Lower lobe of right lung (tissue), 2 donors: Measurements from ENCODE around the gene ZFYVE28. TPM values are rescaled to one million over a fixed set of nuclear protein-coding genes. Genes with fewer than 3 reads are reported as not detected.

Experiments used
- ATAC-seq, 2 donors: fragments of 200-7000 bp; cut with Tn5 transposase; one replicate each; pipeline ENCODE4 v1.9.1; 2020 to 2022; ENCODE audit warnings: mild to moderate bottlenecking in 2 of 2, moderate library complexity in 2 of 2
- DNase-seq: peaks from one replicate; pipeline ENCODE4 v3.0.0-alpha.2; 2020
- H3K27ac ChIP-seq: fragments of 200-600 bp; one replicate; pipeline ENCODE4 v1.8.0; 2022
- H3K27me3 ChIP-seq: fragments of 200-600 bp; one replicate; pipeline ENCODE4 v1.8.0; 2022; ENCODE audit warnings: low read depth
- H3K36me3 ChIP-seq: fragments of 200-600 bp; one replicate; pipeline ENCODE4 v1.8.0; 2022; ENCODE audit warnings: mild to moderate bottlenecking
- H3K4me1 ChIP-seq: fragments of 200-600 bp; one replicate; pipeline ENCODE4 v1.8.0; 2022
- H3K4me3 ChIP-seq: fragments of 200-600 bp; one replicate; pipeline ENCODE4 v1.8.0; 2022; ENCODE audit warnings: mild to moderate bottlenecking
- H3K9me3 ChIP-seq: fragments of 200-600 bp; one replicate; pipeline ENCODE4 v1.8.0; 2022
- CTCF ChIP-seq: fragments of 200-600 bp; IDR thresholded peaks from one replicate; pipeline ENCODE4 v1.8.0; 2022; ENCODE audit warnings: antibody characterized with exemption, mild to moderate bottlenecking
- intact Hi-C: fragments of 100-400 bp; cut with DNase I; formaldehyde crosslinking; loops from one replicate; pipeline ENCODE4 v1.11.0; 2022
- total RNA-seq: library from RNA; stranded (reverse); fragmentation: NEBNext Ultra II Directional; extraction: Animal tissue kit (Norgen Biotek cat#: 25700); gene quantifications from one replicate; pipeline ENCODE4 v1.2.1, GENCODE V29; 2021
- donor health status: DM: no; HTN: yes; CAD: no; lungs with severe emphysema.

Gene ZFYVE28
- total RNA-seq, 1 donor from 2014 or later = 12.9 TPM

- H3K27me3 ChIP-seq = no peaks in the 10 kb centered on the region
- DNase-seq = no peak
- H3K4me1 ChIP-seq = peaks cover 9% of the 10 kb centered on the region
- ATAC-seq = no peak
- no peak overlapping the region for H3K4me3 ChIP-seq
- no peak overlapping the region for H3K27ac ChIP-seq
- H3K36me3 ChIP-seq = peaks cover 7% of the 10 kb centered on the region
- H3K9me3 ChIP-seq = peaks cover 15% of the 10 kb centered on the region
- TF ChIP-seq CTCF = no peak
- intact Hi-C loops = no loop called here
Measured at GRCh38 chr4:2331519-2332200, 86.8 kb downstream of the ZFYVE28 start.

GRCh38 chr4:2331043-2331420 is 87.4 kb downstream of the ZFYVE28 start:
- Histone ChIP-seq H3K27ac (no peak overlapping the region), H3K4me1 (peaks cover 9% of the 10 kb centered on the region), H3K27me3 (no peaks in the 10 kb centered on the region), H3K9me3 (peaks cover 20% of the 10 kb centered on the region), H3K36me3 (peaks cover 7% of the 10 kb centered on the region), H3K4me3 (no peak overlapping the region)
- ATAC-seq = no peak
- TF ChIP-seq CTCF = no peak
- no peak for DNase-seq
- intact Hi-C loops = no loop called here

GRCh38 chr4:2330091-2331042 is 88.1 kb downstream of the ZFYVE28 start:
- DNase-seq = no peak
- peaks cover 20% of the 10 kb centered on the region for H3K9me3 ChIP-seq
- H3K27ac ChIP-seq = no peak overlapping the region
- intact Hi-C loops = no loop called here
- no peak for TF ChIP-seq CTCF
- H3K36me3 ChIP-seq = peaks cover 1% of the 10 kb centered on the region
- H3K4me1 ChIP-seq = peaks cover 9% of the 10 kb centered on the region
- no peak for ATAC-seq
- H3K4me3 ChIP-seq = no peak overlapping the region
- H3K27me3 ChIP-seq = no peaks in the 10 kb centered on the region

GRCh38 chr4:2327579-2327978 is 90.9 kb downstream of the ZFYVE28 start:
- Histone ChIP-seq H3K27me3 (no peaks in the 10 kb centered on the region), H3K27ac (no peak overlapping the region), H3K36me3 (no peaks in the 10 kb centered on the region), H3K4me1 (no peaks in the 10 kb centered on the region), H3K4me3 (no peak overlapping the region), H3K9me3 (peaks cover 20% of the 10 kb centered on the region)
- TF ChIP-seq CTCF = no peak
- ATAC-seq (no peak), DNase-seq (no peak)
- intact Hi-C loops = no loop called here

GRCh38 chr4:2324891-2325290 is 93.6 kb downstream of the ZFYVE28 start:
- no peaks in the 10 kb centered on the region for H3K4me1 ChIP-seq
- H3K36me3 ChIP-seq = no peaks in the 10 kb centered on the region
- no peak for ATAC-seq
- H3K27ac ChIP-seq = no peak overlapping the region
- TF ChIP-seq CTCF = no peak
- no peaks in the 10 kb centered on the region for H3K27me3 ChIP-seq
- DNase-seq = no peak
- H3K4me3 ChIP-seq = no peak overlapping the region
- H3K9me3 ChIP-seq = peaks cover 20% of the 10 kb centered on the region
- intact Hi-C loops = no loop called here
